Endodermal cell (in vitro differentiated cells): ENCODE measurements around the gene SARS1. TPM values are rescaled to one million over a fixed set of nuclear protein-coding genes. Genes with fewer than 3 reads are reported as not detected.

Source experiments
- DNase-seq: peaks from one replicate; pipeline ENCODE4 v3.0.0-alpha.2; 2017
- H3K27ac ChIP-seq: 2 replicates; pipeline ENCODE4 v1.5.1; 2013; ENCODE audit warnings: mild to moderate bottlenecking, low read depth, low read length, moderate library complexity
- H3K27me3 ChIP-seq: 2 replicates; pipeline ENCODE4 v1.6.1; 2013; ENCODE audit warnings: mild to moderate bottlenecking, low read length, moderate library complexity; ENCODE audit not compliant: insufficient read depth, control insufficient read depth, poor library complexity, severe bottlenecking
- H3K36me3 ChIP-seq: 2 replicates; pipeline ENCODE4 v1.7.0; 2013; ENCODE audit warnings: mild to moderate bottlenecking, low read length, moderate library complexity; ENCODE audit not compliant: control insufficient read depth, insufficient read depth
- H3K4me1 ChIP-seq: one replicate; pipeline ENCODE4 v1.7.0; 2013; ENCODE audit warnings: low read length; ENCODE audit not compliant: control insufficient read depth, insufficient read depth
- H3K4me3 ChIP-seq: 2 replicates; pipeline ENCODE4 v1.5.1; 2013; ENCODE audit warnings: mild to moderate bottlenecking, low read length, moderate library complexity
- H3K9ac ChIP-seq: 2 replicates; pipeline ENCODE4 v1.6.1; 2013; ENCODE audit warnings: mild to moderate bottlenecking, low read length, moderate library complexity; ENCODE audit not compliant: poor library complexity, severe bottlenecking; ENCODE audit errors: extremely low read depth
- H3K9me3 ChIP-seq: 2 replicates; pipeline ENCODE4 v1.6.1; 2013; ENCODE audit warnings: mild to moderate bottlenecking, low read length, moderate library complexity; ENCODE audit not compliant: control insufficient read depth
- H3K27ac Mint-ChIP-seq: 2 replicates; pipeline ENCODE4 v1.8.0; 2020; ENCODE audit warnings: mixed read lengths
- H3K27me3 Mint-ChIP-seq: 2 replicates; pipeline ENCODE4 v1.8.0; 2021; ENCODE audit warnings: mild to moderate bottlenecking, mixed read lengths; ENCODE audit not compliant: insufficient read depth
- H3K36me3 Mint-ChIP-seq: 2 replicates; pipeline ENCODE4 v1.8.0; 2020; ENCODE audit warnings: low read depth, mixed read lengths
- H3K4me1 Mint-ChIP-seq: 2 replicates; pipeline ENCODE4 v1.8.0; 2020; ENCODE audit warnings: mixed read lengths
- H3K4me3 Mint-ChIP-seq: 2 replicates; pipeline ENCODE4 v1.8.0; 2020; ENCODE audit warnings: mild to moderate bottlenecking, moderate library complexity, mixed read lengths
- H3K9me3 Mint-ChIP-seq: 2 replicates; pipeline ENCODE4 v1.8.0; 2020; ENCODE audit warnings: mild to moderate bottlenecking, mixed read lengths
- WGBS, 2 experiments: methylation state at CpG; one replicate each; pipeline versions ENCODE4 v1.1.5 to v1.1.7; 2013; ENCODE audit warnings: missing lambda C conversion rate in 2 of 2, mixed read lengths in 1 of 2; ENCODE audit not compliant: insufficient coverage in 1 of 2, insufficient read length in 1 of 2; 5-methylcytosine and 5-hydroxymethylcytosine counted together
- total RNA-seq, 2 donors: library from RNA; stranded (reverse); fragmentation: NEBNext Ultra II Directional in 1 of 2; extraction: Animal tissue kit (Norgen Biotek cat#: 25700) in 1 of 2; gene quantifications; 2 replicates in 1 of 2; 3 replicates in 1 of 2; pipeline ENCODE4 v1.2.1, GENCODE V29; 2021
- TF ChIP-seq, protein P1 (sequence below): fragments of 200-600 bp; sonication (generic); conservative IDR thresholded peaks from 2 replicates; pipeline ENCODE4 v1.5.0; 2021; ENCODE audit warnings: antibody characterized with exemption, mild to moderate bottlenecking

Gene SARS1
- total RNA-seq, 2 donors from 2014 or later, result 100 to 101 TPM

- H3K36me3 Mint-ChIP-seq, result no peaks in the 10 kb centered on the region
- Histone ChIP-seq H3K4me1 (peaks cover 15% of the 10 kb centered on the region), H3K9ac (no peak overlapping the region), H3K4me3 (no peak overlapping the region), H3K27ac (peak overlapping the region; percentile 97), H3K9me3 (no peaks in the 10 kb centered on the region), H3K36me3 (no peaks in the 10 kb centered on the region), H3K27me3 (peaks cover 24% of the 10 kb centered on the region)
- 91 to 93% methylated on average over 26 to 33 of the region's 33 CpGs for WGBS, 2 experiments
- H3K27me3 Mint-ChIP-seq, result peaks cover 26% of the 10 kb centered on the region
- TF ChIP-seq, protein P1, sequence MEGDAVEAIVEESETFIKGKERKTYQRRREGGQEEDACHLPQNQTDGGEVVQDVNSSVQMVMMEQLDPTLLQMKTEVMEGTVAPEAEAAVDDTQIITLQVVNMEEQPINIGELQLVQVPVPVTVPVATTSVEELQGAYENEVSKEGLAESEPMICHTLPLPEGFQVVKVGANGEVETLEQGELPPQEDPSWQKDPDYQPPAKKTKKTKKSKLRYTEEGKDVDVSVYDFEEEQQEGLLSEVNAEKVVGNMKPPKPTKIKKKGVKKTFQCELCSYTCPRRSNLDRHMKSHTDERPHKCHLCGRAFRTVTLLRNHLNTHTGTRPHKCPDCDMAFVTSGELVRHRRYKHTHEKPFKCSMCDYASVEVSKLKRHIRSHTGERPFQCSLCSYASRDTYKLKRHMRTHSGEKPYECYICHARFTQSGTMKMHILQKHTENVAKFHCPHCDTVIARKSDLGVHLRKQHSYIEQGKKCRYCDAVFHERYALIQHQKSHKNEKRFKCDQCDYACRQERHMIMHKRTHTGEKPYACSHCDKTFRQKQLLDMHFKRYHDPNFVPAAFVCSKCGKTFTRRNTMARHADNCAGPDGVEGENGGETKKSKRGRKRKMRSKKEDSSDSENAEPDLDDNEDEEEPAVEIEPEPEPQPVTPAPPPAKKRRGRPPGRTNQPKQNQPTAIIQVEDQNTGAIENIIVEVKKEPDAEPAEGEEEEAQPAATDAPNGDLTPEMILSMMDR, result no peak
- no peak for DNase-seq
- no peak overlapping the region for H3K27ac Mint-ChIP-seq
- no peak overlapping the region for H3K4me3 Mint-ChIP-seq
- H3K4me1 Mint-ChIP-seq, result peaks cover 16% of the 10 kb centered on the region
- no peaks in the 10 kb centered on the region for H3K9me3 Mint-ChIP-seq
Observed at GRCh38 chr1:109252893-109253802, 39.4 kb downstream of the SARS1 start.

GRCh38 chr1:109253803-109254620 is 40.3 kb downstream of the SARS1 start:
- DNase-seq, result peak; percentile 80
- 31 to 61% methylated on average over 6 to 9 of the region's 9 CpGs for WGBS, 2 experiments
- Histone ChIP-seq H3K4me1 (peaks cover 15% of the 10 kb centered on the region), H3K4me3 (no peak overlapping the region), H3K27ac (peak overlapping the region; percentile 97), H3K9ac (no peak overlapping the region), H3K27me3 (peaks cover 18% of the 10 kb centered on the region), H3K9me3 (no peaks in the 10 kb centered on the region), H3K36me3 (no peaks in the 10 kb centered on the region)
- no peaks in the 10 kb centered on the region for H3K9me3 Mint-ChIP-seq
- peaks cover 25% of the 10 kb centered on the region for H3K27me3 Mint-ChIP-seq
- H3K36me3 Mint-ChIP-seq, result no peaks in the 10 kb centered on the region
- H3K4me3 Mint-ChIP-seq, result no peak overlapping the region
- H3K4me1 Mint-ChIP-seq, result peaks cover 15% of the 10 kb centered on the region
- H3K27ac Mint-ChIP-seq, result peak overlapping the region; percentile 52
- TF ChIP-seq, protein P1, result peak; percentile 28

DNA sequence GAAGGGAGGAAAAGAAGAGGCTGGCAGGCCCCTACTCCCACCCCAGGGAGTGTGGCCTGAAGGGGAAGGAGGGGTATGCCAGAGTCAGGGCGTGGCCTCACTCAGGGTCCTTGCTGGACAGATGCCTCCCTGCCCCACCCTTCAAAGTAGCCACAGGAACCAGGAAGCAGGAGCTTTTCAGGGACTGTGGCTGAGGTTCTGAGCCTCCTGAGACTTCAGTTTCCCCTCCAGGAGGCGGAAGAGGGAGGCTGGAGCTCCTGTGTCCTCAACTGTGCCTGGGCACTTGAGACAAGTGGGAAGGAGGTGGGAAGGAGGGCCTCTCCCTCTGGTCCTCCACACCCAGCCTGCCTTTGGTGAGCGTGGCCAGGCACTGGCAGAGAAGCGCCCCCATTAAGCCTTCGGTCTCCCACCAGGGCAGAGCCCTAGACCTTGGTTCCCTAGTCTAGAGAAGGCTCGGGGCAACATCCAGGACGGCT is 40.9 kb downstream of the SARS1 start:
- peaks cover 3% of the 10 kb centered on the region for H3K36me3 Mint-ChIP-seq
- peaks cover 25% of the 10 kb centered on the region for H3K27me3 Mint-ChIP-seq
- Histone ChIP-seq H3K27ac (peak overlapping the region; percentile 97), H3K36me3 (no peaks in the 10 kb centered on the region), H3K27me3 (peaks cover 18% of the 10 kb centered on the region), H3K4me1 (peaks cover 15% of the 10 kb centered on the region), H3K4me3 (no peak overlapping the region), H3K9me3 (no peaks in the 10 kb centered on the region), H3K9ac (no peak overlapping the region)
- peaks cover 12% of the 10 kb centered on the region for H3K4me1 Mint-ChIP-seq
- DNase-seq, result no peak
- TF ChIP-seq, protein P1, result no peak
- H3K4me3 Mint-ChIP-seq, result no peak overlapping the region
- H3K9me3 Mint-ChIP-seq, result no peaks in the 10 kb centered on the region
- no peak overlapping the region for H3K27ac Mint-ChIP-seq
- WGBS, 2 experiments, result 85 to 88% methylated on average over 4 to 7 of the region's 7 CpGs
